GM19023 (cell line): ENCODE measurements around the gene EEF1A2.
A peak's percentile ranks its signal among the peaks of the same experiment; 100 is the strongest.

ENCODE experiments used
- ATAC-seq: cut with Tn5 transposase; IDR thresholded peaks from one replicate; pipeline ENCODE4 v1.9.1; 2021; ENCODE audit warnings: mild to moderate bottlenecking, moderate library complexity; ENCODE audit not compliant: unreplicated experiment

The EEF1A2 gene

GRCh38 chr20:63537525-63538203 lies 38.8 kb upstream of the EEF1A2 start:
- peak; percentile 85 for ATAC-seq

GRCh38 chr20:63536997-63537524 lies 38.2 kb upstream of the EEF1A2 start, which contains the start of gene PTK6:
PTK6 (minus strand) TSS chr20:63537376; CDS start chr20:63537314, 62 bp downstream.
- no peak for ATAC-seq

- no peak for ATAC-seq
Measured at GRCh38 chr20:63536241-63536977, 37.5 kb upstream of the EEF1A2 start.

- no peak for ATAC-seq
Measured at GRCh38 chr20:63534831-63535651, 36.2 kb upstream of the EEF1A2 start.

GRCh38 chr20:63534427-63534830 lies 35.5 kb upstream of the EEF1A2 start:
- ATAC-seq = no peak

- ATAC-seq = no peak
Measured at GRCh38 chr20:63533871-63534393, 35.0 kb upstream of the EEF1A2 start.

GRCh38 chr20:63533388-63533787 lies 34.5 kb upstream of the EEF1A2 start:
- no peak for ATAC-seq

GRCh38 chr20:63532449-63532971 lies 33.6 kb upstream of the EEF1A2 start:
- ATAC-seq = no peak

GRCh38 chr20:63531686-63532448 lies 33.0 kb upstream of the EEF1A2 start:
- ATAC-seq = no peak

GRCh38 chr20:63530788-63531160 lies 31.9 kb upstream of the EEF1A2 start:
- ATAC-seq = no peak

GRCh38 chr20:63529861-63530787 lies 31.2 kb upstream of the EEF1A2 start:
- ATAC-seq = no peak

- ATAC-seq = no peak
Measured at GRCh38 chr20:63529180-63529860, 30.4 kb upstream of the EEF1A2 start.

- ATAC-seq = no peak
Measured at GRCh38 chr20:63527184-63527583, 28.3 kb upstream of the EEF1A2 start.

GRCh38 chr20:63525971-63526370 lies 27.1 kb upstream of the EEF1A2 start:
- no peak for ATAC-seq

- ATAC-seq = no peak
Measured at GRCh38 chr20:63525185-63525584, 26.3 kb upstream of the EEF1A2 start.

- ATAC-seq = no peak
Measured at GRCh38 chr20:63522981-63523611, 24.2 kb upstream of the EEF1A2 start.

GRCh38 chr20:63522091-63522868 lies 23.4 kb upstream of the EEF1A2 start:
- ATAC-seq = no peak
